Stimulated activated CD8-positive, alpha-beta memory T cell treated with anti-CD3 and anti-CD28 coated beads, Interleukin-12 subunit alpha, Interleukin-12 subunit beta, amount 100 ng/mL, for 4 hours (primary cell): ENCODE measurements around the gene GPAM.
"Not testable (repeated sequence)": the region's sequence is repeated elsewhere in the genome, so short reads cannot be mapped to it uniquely, and the experiment has no call there.

Experiments used
- DNase-seq: peaks from one replicate; pipeline ENCODE4 v3.0.0-alpha.2; 2020; ENCODE audit warnings: low read depth

The GPAM gene

GRCh38 chr10:112215342-112215774 lies 31.8 kb upstream of the GPAM start:
- DNase-seq: no peak

DNA sequence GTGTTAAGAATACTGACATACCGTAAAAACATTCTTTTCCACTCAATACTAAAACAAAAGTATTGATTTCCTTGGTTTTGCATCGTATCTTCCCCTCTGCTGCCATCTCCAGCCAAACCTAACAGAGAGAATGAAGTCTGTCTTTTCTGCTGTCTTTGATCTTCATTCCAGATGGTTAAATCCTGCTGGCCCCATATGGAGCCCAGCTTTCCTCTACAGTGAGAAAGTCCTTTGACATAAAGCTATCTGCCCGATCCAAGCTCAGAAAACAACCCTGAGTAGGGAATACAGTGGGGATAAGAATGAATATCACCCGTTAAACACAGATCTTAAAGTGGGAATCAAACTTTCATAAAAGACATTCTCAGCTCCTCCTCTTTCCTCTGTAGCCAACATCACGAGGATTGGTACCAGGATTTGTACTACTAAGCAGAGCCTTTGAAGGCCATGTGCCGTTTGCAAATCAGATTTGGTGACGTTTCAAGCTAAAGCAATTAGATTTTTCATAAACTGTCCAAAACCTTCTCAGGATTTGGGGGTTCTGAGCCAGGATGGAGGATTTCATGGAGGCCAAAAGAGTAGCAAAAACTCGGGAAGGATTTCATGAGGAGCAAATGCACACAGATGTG lies 30.8 kb upstream of the GPAM start:
- DNase-seq: no peak

DNA sequence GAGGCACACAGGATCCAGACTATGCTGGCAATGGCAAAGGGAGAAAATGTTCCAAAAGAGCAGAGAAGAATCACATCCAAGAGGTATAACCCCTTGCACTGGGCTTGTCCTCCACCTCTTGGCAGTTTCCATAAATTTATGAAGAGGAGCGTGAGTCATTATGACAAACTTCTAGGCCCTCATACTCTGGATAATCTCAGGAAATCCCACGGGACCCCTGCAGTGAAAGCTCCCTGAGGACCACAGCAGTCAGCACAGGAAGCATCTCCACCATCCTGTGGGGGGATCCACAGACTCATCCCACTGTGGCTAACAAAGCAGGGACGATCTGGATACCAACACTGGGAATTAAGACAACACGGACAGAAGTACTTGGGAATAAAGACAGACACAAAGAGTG lies 30.3 kb upstream of the GPAM start:
- no peak for DNase-seq

DNA sequence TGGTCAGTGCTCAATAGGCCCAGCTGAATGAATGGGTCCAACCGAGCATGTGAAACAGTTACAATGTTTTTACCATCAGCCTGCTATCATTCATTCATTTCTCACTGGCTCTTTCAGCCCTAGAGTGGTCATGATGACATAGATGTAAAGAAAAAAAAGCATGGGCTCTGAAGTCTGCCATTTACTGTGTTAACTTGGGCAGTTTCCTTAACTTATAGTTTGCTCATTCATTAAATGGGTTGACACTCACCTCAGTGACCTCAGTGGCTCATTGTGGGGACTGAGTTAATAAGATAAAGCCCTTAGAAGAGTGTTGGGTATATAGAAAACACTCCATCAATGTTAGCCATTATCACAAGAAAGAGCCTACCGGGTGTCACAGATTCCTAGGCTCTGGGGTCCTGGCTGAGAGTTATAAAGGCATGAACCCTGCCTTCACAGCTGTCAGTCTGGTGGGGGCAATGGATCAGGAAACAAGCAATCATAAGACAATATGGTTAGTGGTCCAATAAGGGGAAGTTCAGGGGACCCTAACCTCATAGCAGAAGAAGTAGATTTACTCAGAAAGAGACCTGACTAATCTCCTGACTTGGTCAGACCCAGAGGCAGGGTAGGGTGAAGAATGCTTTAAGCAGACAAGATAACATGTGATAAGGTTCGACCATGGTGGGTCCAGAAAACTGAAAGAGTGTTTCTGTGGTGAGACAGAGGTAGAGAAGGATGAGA lies 29.7 kb upstream of the GPAM start:
- DNase-seq: no peak

GRCh38 chr10:112210666-112211065 lies 27.1 kb upstream of the GPAM start:
- DNase-seq: no peak

- no peak for DNase-seq
Observed at GRCh38 chr10:112209684-112210131, 26.1 kb upstream of the GPAM start.

GRCh38 chr10:112208997-112209396 lies 25.4 kb upstream of the GPAM start:
- no peak for DNase-seq

GRCh38 chr10:112208292-112208691 lies 24.7 kb upstream of the GPAM start:
- DNase-seq: no peak

DNA sequence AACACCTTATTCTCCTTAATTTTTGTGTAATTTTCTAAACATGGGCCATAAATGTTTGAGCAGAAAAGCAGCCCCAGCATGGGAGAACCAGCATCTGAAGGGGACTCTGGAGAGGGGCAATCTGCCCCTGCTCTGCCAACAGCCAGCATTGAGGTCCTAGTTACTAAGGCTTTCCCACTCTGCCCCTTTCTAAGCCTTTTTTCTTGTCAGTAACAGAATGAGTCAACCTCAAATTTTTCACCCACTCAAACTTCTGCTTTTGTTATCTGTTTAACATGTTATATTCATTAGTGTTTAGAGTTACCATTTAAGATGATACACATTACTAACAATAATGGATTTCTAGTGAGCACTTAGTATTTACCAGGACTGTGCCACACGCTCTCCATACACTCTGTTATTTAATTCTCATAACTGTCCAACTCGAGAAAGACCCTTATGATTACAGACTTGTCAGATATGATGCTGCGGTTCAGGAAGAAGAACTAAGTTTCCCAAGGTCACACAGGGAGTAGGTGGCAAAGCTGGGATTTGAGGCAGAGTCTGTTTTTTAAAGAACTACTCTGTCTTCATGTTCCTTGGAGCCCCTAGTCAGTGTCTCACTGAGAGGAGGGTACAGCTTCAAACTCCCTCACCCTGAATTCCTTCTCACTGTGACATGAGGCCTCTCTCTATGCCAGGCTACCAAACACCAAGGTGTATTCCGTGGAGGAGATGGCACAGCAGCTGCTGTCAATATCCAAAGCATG lies 19.9 kb upstream of the GPAM start:
- no peak for DNase-seq

DNA sequence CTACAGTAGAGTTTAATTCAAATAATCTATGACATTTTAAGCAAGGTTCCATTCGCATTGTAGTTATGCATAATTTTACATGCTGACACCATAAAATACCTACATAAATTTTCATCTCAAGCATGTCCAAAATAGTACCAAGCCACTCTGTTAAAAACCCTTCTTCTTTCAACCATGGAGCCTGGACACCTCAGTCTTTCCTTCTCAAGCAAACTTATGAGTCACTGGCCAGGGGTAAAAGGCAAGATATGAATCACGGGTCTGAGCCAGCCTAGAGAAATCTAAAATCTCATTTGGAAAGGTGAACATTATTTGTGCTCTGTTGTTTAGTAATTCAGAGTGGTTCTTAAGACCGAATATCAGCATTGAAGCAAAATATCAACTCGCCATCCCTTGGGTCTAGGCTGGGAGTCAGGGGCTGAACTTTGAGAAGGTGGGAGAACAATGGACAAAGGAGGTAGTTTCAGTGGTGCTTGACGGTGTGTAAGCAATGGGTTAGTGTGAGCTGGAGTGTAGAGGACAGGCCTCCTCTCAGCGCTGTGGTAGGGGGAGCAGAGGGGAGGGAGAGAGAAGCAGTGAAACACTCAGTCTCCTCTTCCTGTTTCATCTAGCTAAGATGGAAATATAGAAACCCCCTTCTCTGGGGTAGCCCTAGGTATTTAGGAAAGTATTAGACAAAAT lies 19.1 kb upstream of the GPAM start:
- no peak for DNase-seq

- DNase-seq: no peak
Observed at GRCh38 chr10:112202076-112202475, 18.5 kb upstream of the GPAM start.

DNA sequence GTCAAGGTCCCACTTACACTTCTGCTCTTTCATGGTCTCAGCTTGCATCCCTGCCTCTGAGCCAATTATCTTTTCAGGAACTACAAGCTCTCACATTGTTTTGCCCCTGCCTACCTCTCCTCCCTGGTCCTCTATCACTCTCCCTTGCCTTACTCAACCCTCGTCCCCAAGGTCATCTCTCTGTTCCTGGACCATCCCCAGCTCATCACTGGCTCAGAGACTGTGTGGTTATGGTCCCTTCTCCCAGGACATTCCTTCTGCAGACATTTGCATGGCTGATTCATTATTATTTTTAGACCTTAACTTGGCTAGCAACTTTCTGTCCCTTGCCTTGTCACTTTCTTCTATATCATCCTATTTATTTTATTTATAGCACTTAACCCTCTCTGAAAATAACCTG lies 17.8 kb upstream of the GPAM start:
- no peak for DNase-seq

DNA sequence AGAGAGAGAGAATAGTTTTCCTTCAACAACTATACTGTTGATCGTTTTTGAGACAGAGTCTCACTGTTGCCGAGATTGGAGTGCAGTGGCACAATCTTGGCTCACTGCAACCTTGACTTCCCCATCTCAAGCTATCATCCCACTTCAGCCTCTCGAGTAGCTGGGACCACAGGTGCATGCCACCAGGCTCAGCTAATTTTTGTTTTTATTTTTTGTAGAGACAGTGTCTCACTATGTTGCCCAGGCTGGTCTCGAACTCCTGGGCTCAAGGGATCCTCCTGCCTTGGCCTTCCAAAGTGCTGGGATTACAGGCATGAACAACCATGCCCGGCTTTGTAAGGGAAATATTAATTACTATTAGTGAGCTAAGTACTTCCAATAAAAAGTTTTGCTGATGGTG lies 16.7 kb upstream of the GPAM start:
- DNase-seq: not testable (repeated sequence)

- DNase-seq: not testable (repeated sequence)
Observed at GRCh38 chr10:112197662-112198061, 14.1 kb upstream of the GPAM start.

DNA sequence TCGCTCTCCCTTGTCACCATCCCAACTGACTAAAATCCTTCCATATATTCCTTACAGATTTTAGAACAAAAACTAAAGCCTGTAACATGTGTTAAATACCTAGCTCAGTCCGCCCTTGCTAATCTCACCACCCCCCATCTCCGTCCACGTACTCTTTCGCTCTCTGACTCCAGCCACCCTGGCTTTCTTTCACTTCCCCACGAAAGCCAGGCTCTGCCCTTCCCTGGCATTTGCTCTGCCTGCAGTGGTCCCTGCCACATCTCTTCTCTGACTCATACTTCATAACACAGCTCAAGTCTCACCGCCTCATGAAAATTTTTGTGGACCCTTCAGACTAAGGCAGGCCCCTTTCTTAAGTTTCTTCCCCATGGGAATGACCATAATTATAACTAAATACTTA lies 11.7 kb upstream of the GPAM start:
- DNase-seq: no peak

DNA sequence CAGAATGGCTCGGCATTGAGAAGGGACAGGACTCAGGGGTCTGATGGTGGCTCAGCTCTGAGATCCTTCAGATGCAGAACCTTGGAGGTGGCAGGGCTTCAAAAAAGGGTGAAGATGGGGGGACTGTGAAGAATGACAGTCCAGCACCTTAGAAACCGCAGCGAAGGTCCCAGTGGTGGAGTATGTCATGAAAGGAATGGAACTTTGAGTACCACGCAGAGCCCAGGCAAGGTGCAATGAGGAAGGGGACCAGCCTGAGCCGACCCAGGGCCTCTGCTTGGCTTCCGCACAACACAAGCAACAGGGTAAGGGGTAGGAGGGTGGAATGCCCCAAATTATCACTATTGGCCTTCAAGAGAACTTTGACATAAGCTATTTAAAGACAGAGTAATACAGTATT lies 8.2 kb upstream of the GPAM start:
- DNase-seq: no peak

- no peak for DNase-seq
Observed at GRCh38 chr10:112191041-112191590, 7.6 kb upstream of the GPAM start.

- no peak for DNase-seq
Observed at GRCh38 chr10:112189465-112189864, 5.9 kb upstream of the GPAM start.

GRCh38 chr10:112187527-112187926 lies 4.0 kb upstream of the GPAM start:
- DNase-seq: no peak

- DNase-seq: no peak
Observed at GRCh38 chr10:112185959-112186358, 2.4 kb upstream of the GPAM start.

DNA sequence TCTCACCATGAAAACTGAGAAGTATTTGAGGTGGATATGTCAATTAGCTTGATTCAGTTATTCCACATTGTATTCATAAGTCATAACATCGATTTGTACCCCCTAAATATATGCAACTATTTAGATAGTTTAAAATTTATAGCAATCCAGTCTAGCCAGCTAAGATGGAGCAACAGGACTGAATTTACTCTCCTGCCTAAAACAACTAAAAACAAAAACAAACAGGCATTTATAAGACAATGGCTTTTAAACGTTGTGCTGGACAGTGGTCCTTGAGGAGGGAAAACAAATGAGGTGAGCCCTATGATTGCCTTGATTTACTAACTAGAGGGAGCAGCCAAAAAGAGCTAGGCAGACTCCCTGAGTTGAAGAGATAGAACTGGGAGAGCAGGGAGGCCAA lies 814 bp upstream of the GPAM start:
- DNase-seq: no peak

GRCh38 chr10:112184052-112184371 lies 447 bp upstream of the GPAM start:
- DNase-seq: no peak
